COLO668 (cell line): ENCODE measurements around the gene ICAM4.

Experiments used
- DNase-seq: peaks from one replicate; lab custom pipeline; 2025; ENCODE audit not compliant: unreplicated experiment; lab: John Stamatoyannopoulos, UW

The ICAM4 gene

DNA sequence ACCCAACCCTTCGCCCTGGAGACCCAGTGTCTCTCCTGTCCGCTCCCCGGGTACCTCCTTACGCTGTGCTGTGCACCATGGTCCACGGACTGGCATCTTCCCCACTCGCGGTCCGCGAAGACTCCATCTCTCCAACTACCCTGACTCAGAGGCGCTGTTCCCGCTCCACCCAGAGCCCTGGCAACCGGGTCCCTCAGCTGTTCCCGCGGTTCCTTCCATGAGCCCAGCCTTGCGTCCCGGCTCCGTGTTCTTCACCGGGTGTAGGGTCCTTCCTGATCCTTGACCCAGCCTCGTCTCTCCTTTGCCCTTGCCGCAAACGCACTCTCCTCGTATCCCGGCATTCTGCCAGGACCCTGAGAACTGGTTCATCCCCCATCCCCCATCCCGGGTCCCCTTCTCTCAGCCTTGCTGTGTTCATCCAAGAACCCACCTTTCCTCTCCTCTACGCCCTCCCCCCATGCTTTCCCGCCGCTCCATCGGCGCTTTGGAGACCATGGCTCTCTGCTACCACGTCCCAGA is 3.7 kb downstream of the ICAM4 start:
- DNase-seq = no peak

DNA sequence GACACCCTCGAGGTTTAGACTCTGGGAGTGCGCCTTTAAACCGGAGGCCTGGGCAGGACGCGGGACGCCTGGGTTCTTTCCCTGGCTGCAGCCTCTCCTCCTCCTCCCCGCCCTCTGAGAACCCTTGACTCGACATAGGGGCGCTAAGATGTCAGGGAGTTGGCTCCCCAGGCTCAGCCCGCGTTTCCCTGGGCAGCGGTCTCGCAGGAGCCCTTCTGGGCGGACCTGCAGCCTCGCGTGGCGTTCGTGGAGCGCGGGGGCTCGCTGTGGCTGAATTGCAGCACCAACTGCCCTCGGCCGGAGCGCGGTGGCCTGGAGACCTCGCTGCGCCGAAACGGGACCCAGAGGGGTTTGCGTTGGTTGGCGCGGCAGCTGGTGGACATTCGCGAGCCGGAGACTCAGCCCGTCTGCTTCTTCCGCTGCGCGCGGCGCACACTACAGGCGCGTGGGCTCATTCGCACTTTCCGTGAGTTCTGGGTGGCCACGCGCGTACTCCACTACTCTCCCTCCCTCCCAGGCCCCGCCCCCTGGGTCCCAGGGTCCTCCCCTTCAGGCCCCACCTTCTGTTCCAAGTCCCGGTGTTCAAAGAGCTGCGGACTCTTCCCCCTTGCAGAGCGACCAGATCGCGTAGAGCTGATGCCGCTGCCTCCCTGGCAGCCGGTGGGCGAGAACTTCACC is 4.3 kb downstream of the ICAM4 start:
- peak; percentile 29 for DNase-seq

DNA sequence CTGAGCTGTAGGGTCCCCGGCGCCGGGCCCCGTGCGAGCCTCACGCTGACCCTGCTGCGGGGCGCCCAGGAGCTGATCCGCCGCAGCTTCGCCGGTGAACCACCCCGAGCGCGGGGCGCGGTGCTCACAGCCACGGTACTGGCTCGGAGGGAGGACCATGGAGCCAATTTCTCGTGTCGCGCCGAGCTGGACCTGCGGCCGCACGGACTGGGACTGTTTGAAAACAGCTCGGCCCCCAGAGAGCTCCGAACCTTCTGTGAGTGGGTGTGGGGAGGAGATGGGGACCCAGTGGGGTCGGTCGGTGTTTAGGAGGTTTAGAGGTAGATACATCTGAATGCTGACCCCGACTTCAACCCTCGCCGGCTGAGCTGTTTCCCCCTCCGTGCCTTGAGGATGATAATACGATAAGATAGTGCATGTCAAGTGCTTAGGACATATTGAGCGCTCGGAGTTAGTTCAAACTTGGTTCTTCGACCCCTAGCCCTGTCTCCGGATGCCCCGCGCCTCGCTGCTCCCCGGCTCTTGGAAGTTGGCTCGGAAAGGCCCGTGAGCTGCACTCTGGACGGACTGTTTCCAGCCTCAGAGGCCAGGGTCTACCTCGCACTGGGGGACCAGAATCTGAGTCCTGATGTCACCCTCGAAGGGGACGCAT is 4.9 kb downstream of the ICAM4 start:
- no peak for DNase-seq

DNA sequence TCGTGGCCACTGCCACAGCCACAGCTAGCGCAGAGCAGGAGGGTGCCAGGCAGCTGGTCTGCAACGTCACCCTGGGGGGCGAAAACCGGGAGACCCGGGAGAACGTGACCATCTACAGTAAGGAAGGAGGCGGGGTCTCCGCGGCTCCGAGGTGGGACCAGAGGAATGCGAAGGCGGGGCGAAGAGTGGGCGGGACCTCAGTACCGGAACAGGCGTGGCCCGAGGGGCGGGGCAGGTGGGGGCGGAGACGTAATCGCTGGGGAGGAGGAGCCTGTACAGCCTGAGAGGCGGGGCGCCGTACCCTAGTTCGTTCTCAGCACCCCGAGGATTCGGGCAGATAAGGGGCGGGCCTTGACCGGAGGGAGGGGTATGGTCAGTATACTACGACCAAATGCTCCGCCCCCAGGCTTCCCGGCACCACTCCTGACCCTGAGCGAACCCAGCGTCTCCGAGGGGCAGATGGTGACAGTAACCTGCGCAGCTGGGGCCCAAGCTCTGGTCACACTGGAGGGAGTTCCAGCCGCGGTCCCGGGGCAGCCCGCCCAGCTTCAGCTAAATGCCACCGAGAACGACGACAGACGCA is 5.5 kb downstream of the ICAM4 start:
- peak; percentile 58 for DNase-seq

DNA sequence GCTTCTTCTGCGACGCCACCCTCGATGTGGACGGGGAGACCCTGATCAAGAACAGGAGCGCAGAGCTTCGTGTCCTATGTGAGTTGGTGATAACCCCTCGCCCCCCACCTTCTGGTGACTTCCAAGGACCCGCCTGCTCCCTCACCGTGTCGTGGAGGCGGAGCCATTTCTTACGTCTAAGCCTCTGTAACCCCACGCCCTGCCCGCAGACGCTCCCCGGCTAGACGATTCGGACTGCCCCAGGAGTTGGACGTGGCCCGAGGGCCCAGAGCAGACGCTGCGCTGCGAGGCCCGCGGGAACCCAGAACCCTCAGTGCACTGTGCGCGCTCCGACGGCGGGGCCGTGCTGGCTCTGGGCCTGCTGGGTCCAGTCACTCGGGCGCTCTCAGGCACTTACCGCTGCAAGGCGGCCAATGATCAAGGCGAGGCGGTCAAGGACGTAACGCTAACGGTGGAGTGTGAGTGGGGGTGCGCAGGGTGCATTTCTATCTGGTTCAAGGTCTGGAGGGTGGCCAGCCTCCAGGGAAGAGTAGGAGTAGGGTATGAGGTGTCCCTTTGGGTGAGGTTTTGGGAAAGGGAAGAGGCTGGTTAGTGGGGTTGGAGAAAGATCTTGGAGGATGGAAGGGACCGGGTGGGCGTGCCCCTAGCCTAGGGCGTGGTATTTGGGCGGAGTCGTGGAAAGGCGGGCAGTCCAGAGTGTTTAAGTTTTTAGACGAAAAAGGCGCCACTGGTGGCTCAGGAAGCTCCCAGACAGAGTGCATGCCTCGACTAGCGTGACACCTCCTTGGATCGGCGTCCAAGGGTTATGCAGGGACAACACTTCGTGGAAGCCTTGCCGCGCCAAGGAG is 6.3 kb downstream of the ICAM4 start:
- no peak for DNase-seq

DNA sequence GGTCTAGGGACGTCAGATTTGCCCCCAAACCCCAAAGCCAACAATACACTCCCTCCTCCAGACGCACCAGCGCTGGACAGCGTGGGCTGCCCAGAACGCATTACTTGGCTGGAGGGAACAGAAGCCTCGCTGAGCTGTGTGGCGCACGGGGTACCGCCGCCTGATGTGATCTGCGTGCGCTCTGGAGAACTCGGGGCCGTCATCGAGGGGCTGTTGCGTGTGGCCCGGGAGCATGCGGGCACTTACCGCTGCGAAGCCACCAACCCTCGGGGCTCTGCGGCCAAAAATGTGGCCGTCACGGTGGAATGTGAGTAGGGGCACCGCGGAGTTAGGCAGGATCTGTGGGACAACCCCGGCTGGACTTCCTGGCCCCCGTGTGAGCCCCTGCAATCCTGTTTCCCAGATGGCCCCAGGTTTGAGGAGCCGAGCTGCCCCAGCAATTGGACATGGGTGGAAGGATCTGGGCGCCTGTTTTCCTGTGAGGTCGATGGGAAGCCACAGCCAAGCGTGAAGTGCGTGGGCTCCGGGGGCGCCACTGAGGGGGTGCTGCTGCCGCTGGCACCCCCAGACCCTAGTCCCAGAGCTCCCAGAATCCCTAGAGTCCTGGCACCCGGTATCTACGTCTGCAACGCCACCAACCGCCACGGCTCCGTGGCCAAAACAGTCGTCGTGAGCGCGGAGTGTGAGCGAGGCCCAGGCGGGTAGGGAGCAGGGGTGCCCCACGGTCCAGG is 7.0 kb downstream of the ICAM4 start:
- no peak for DNase-seq

DNA sequence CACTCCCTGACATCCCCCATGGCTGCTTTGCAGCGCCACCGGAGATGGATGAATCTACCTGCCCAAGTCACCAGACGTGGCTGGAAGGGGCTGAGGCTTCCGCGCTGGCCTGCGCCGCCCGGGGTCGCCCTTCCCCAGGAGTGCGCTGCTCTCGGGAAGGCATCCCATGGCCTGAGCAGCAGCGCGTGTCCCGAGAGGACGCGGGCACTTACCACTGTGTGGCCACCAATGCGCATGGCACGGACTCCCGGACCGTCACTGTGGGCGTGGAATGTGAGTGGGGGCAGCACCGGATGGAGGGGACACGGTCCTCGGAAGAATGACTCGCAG is 7.6 kb downstream of the ICAM4 start:
- DNase-seq = no peak

DNA sequence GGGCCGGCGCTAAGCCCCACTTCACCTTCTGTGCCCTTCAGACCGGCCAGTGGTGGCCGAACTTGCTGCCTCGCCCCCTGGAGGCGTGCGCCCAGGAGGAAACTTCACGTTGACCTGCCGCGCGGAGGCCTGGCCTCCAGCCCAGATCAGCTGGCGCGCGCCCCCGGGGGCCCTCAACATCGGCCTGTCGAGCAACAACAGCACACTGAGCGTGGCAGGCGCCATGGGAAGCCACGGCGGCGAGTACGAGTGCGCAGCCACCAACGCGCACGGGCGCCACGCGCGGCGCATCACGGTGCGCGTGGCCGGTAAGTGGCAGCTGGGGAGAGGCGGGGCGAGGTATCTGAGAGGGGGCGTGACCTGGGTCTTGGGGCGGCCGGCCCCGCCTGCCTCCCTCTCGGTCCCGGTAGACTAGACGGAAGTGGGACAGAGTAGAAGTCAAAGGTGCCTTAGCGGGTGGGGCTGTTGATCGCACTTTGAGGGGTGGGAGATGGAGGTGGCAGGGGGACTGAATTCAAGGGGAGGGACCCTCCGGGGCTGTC is 8.6 kb downstream of the ICAM4 start:
- DNase-seq = no peak

DNA sequence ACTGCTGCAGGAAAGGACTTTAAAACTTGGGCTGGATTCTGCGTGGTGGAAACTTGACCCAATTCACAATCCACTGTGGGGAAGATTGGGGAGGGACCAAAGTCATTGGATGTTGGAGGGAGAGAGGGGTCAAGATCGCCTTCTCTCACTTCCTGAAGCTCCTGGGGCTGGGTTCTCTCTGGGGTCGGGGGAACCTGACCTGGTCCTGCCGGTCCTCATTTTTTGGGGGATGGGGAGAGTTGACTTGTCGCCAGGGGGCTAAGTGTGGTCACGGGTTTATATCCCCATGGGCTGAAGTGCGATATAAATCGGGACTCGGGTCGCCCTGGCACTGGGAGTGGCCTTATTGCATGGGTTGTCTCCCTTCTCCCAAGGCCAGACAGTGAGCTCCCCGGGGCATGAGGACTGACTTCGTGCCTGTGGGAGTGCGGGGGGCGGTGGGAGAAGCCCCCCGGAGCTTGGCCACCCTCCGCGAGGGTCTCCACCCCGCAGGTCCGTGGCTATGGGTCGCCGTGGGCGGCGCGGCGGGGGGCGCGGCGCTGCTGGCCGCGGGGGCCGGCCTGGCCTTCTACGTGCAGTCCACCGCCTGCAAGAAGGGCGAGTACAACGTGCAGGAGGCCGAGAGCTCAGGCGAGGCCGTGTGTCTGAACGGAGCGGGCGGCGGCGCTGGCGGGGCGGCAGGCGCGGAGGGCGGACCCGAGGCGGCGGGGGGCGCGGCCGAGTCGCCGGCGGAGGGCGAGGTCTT is 9.3 kb downstream of the ICAM4 start:
- no peak for DNase-seq

DNA sequence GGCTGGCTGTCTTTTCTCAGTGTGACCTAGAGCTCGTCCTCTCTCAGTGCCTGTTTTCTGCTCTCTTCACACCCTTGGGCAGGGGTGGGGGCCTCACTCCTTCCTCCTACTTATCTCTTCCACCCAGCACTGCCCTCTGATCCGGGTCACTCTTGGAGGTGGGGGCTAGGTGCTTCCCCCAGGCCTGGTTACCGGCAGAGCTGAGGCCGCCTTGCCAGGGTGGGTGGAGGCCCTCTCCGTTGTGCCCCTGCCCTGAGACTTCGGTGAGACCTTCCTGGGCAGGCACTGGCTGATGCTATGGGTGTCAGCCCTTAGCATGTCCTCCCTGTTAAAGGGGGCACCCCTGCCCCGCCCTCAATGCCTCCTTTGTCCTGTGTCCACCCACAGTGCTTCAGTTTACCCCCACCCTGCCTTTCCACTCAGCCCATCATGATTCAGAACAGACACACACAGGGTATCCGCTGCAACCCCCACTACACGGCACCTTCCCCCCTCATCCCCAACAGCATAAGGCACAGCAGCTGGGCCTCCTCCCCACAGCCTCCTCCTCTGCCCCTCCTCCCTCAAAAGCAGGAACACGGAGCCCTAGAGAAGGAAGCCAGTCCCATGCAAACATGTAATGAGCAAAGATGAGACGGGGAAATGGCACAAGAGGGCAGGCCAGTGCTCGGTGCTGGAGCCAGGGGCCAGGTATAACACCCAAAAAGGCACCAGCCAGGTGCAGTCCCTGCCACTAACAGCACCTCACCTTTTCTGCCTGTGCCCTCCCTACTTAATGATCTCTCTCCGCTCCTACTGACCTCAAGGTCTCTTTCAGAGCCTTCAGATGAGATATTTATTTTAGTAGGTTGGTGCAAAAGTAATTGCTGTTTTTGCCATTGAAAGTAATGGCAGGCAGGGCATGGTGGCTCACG is 13.0 kb downstream of the ICAM4 start:
- DNase-seq = no peak

DNA sequence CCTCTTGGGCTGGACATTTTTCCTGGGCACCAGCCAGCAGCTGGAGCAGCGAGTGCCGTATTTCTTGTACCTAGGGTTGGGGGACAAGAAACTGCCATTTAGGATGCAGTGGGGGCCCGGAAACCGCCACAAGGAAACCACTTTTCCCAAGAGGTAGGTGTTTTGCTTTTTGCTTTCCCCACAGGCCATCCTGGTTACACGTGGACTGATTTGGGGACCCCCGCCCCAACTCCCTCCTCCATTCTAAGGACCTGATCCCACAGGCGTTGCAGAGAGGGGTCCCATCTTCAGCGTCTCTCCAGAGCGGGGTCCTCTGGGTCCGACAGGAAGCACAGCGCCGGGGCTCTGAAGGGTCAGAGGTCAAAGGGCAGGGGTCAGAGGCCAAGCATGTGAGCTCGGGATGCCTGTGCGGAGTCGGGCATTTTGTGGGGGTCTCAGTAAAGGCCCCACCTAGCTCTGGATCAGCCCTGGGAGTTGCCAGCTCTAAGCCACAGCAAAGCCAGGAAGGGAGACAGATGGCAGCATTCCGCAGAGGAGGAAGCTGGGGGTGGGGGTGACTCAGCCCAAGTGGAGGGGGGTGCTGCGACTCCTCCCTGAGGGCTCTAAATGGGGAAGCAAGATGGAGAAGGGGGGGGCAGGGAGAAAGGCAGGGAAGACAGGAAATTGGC is 18.5 kb downstream of the ICAM4 start:
- no peak for DNase-seq

DNA sequence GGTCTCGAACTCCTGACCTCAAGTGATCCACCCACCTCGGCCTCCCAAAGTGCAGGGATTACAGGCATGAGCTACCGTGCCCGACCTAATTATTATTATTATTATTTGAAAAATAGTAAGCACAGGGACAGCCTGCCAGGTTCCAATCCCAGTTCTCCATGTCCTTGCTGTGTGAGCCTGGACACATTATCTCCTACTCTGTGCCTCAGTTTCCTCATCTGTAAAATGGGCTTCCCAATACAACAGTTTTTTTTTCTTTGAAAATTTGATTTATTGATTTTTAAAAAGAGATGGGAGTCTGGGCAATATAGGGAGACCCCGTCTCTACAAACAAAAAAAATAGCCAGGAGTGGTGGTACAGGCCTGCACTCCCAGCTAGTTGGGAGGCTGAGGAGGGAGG is 19.6 kb downstream of the ICAM4 start:
- no peak for DNase-seq

DNA sequence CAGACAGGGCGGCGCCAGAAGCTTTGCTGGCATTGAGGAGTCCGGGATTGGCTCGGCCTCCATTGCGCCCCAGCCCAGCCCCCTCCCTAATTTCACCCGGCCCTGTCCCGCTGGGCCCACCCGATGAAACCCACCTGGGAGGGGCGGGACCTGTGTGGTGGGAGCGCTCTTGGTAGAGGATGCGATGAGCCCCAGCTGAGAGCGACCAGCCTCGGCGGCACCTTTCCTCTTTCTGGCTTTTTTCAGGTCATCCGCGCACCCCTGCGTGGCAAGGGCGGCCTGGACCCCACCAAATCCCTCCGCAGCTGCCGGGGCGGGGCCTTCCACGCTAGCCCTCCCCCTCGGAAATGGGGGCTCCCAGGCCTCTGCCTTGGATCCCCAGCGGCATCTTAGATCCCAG is 22.7 kb downstream of the ICAM4 start, which contains the start of gene ZGLP1:
Gene ZGLP1, minus strand, starts transcription at position 393 of the 400 bp plus-strand sequence.
- no peak for DNase-seq

DNA sequence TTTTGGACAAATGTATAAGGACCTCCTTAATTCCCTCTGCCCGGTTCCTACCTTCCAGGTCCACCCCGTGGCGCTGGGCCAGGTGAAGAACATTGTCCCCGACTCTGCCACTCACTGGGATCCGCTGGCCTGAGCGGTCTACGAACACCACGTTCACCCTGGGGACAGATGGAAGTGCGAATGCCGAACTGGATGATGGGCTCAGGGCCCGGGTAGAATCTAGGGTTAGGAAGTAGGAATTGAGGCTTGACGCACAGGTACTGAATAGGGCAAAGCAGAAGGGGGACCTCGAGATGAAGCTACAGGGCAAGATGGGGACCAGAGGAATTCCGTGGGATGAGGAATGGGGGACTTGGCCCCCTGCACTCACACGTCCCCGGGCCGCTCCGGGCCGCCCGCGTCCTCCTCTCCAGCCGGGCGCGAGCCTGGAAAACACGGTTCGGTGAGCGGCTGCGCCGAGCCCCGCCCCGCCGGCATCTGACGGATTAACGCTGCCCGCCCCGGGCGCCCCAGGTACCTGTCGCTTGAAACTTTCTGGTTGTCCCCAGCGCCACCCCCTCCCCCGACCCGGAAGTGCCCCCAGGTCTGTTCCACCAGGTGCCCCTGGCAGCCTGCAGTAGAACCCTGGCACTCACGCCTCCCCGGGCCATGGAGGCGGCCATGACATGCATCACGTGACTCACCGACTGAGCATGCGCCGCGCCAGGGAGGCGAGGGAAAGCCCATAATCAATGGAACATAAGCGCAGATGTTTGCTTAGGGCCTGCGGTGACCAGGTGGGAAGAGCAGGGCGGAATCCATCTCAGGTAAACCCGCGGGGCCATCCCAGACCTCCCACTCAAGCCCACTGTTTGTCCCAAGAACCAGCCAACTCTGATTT is 28.8 kb downstream of the ICAM4 start, which contains the start of gene FDX2:
Gene FDX2, minus strand, starts transcription at position 681 of the 880 bp plus-strand sequence. Its CDS starts 19 bp downstream, at position 662.
- peak; percentile 96 for DNase-seq

DNA sequence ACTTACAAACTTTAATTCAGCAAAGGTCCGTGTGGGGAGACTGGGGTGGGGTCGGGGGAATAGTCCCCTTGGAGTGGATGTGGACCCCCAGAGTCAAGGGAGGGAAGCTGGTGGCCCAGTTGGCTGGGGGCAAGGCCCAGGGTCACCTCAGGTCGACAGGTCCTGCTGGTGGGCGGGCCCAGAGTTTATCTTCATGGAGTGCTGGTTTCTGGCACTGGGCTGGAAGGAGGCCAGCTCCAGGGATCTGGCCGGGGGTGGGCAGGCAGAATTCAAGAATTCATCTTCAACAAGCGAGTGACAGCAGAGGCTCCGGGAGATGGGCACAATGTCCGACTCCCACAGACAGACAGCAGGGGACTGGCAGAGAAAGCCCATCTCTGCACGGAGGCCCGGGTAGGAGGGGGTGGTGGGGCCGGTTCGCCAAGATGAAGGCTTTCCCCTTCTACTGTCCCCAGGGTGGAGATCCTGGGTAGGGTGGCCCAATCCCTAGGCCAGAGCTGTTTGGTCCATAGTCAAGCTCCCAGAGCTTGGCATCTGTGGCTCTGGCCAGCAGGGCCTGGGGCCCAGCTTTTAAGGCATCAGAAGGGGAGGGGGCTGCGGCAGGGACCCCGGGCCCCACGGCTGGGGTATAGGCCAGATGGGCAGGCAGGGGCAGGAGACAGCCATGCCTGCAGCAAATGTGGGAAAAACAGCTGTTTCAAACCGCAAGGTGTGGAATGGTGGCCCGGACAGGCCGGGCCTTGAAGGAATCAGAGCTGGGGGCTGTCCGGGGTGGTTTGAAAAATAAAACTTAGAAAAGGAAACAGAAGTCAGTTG is 29.7 kb downstream of the ICAM4 start:
- no peak for DNase-seq
